ENCODE results near the gene STK32B. TPM values are rescaled to one million over a fixed set of nuclear protein-coding genes. Genes with fewer than 3 reads are reported as not detected.
"Not testable (repeated sequence)": the region's sequence is repeated elsewhere in the genome, so short reads cannot be mapped to it uniquely, and the experiment has no call there.

STK32B gene
- total and polyA plus RNA-seq, 2 donors: 2.9 to 4.8 TPM

- WGBS: 98% methylated on average over 4 of the region's 4 CpGs
- Histone ChIP-seq H3K4me1 (ENCODE audit: control insufficient read depth in 2 of 2, insufficient read depth in 2 of 2, low read length in 2 of 2) (peaks cover 18 to 45% of the 10 kb centered on the region in 2 donors), H3K36me3 (ENCODE audit: control insufficient read depth in 2 of 2, insufficient read depth in 2 of 2, low read length in 1 of 2) (no peaks in the 10 kb centered on the region), H3K27me3 (ENCODE audit: control insufficient read depth in 2 of 2, insufficient read depth in 1 of 2, low read length in 1 of 2) (peaks cover 0 to 15% of the 10 kb centered on the region in 2 donors), H3K4me3 (ENCODE audit: low read length in 2 of 2) (no peak overlapping the region), H3K27ac (ENCODE audit: low read depth in 1 of 2, low read length in 1 of 2) (no peak overlapping the region), H3K9me3 (ENCODE audit: control insufficient read depth in 2 of 2, insufficient read depth in 1 of 2, low read length in 1 of 2) (no peaks in the 10 kb centered on the region)
- DNase-seq (ENCODE audit: low read depth in 6 of 9, low spot score in 9 of 9): no peak
These were observed 2.6 kb upstream of the STK32B start for GRCh38 chr4:5048721-5049120.

GRCh38 chr4:5050520-5051277 lies 581 bp upstream of the STK32B start:
- no peaks in the 10 kb centered on the region for H3K36me3 ChIP-seq (ENCODE audit: control insufficient read depth in 2 of 2, insufficient read depth in 2 of 2, low read length in 1 of 2)
- H3K4me1 ChIP-seq (ENCODE audit: control insufficient read depth in 2 of 2, insufficient read depth in 2 of 2, low read length in 2 of 2): peaks cover 3 to 31% of the 10 kb centered on the region in 2 donors
- H3K27me3 ChIP-seq (ENCODE audit: control insufficient read depth in 2 of 2, insufficient read depth in 1 of 2, low read length in 1 of 2): peaks cover 0 to 15% of the 10 kb centered on the region in 2 donors
- no peaks in the 10 kb centered on the region for H3K9me3 ChIP-seq (ENCODE audit: control insufficient read depth in 2 of 2, insufficient read depth in 1 of 2, low read length in 1 of 2)
- peak overlapping the region in 1 of 2 donors; percentile 1 for H3K27ac ChIP-seq (ENCODE audit: low read depth in 1 of 2, low read length in 1 of 2)
- H3K4me3 ChIP-seq (ENCODE audit: low read length in 2 of 2): peak overlapping the region; percentile 65 to 78
- DNase-seq (ENCODE audit: low read depth in 6 of 9, low spot score in 9 of 9): peak in 4 of 9 donors; percentile 51 to 83 (median 68)
- WGBS: 2% methylated on average over 36 of the region's 36 CpGs

GRCh38 chr4:5052204-5052702 lies 973 bp downstream of the STK32B start:
- WGBS: 21% methylated on average over 18 of the region's 18 CpGs
- Histone ChIP-seq H3K9me3 (ENCODE audit: control insufficient read depth in 2 of 2, insufficient read depth in 1 of 2, low read length in 1 of 2) (no peaks in the 10 kb centered on the region), H3K27me3 (ENCODE audit: control insufficient read depth in 2 of 2, insufficient read depth in 1 of 2, low read length in 1 of 2) (peaks cover 0 to 15% of the 10 kb centered on the region in 2 donors), H3K4me3 (ENCODE audit: low read length in 2 of 2) (peak overlapping the region; percentile 65 to 78), H3K36me3 (ENCODE audit: control insufficient read depth in 2 of 2, insufficient read depth in 2 of 2, low read length in 1 of 2) (no peaks in the 10 kb centered on the region), H3K4me1 (ENCODE audit: control insufficient read depth in 2 of 2, insufficient read depth in 2 of 2, low read length in 2 of 2) (peaks cover 3 to 31% of the 10 kb centered on the region in 2 donors), H3K27ac (ENCODE audit: low read depth in 1 of 2, low read length in 1 of 2) (peak overlapping the region in 1 of 2 donors; percentile 71)
- no peak for DNase-seq (ENCODE audit: low read depth in 6 of 9, low spot score in 9 of 9)

- Histone ChIP-seq H3K4me1 (ENCODE audit: control insufficient read depth in 2 of 2, insufficient read depth in 2 of 2, low read length in 2 of 2) (peaks cover 3 to 31% of the 10 kb centered on the region in 2 donors), H3K9me3 (ENCODE audit: control insufficient read depth in 2 of 2, insufficient read depth in 1 of 2, low read length in 1 of 2) (no peaks in the 10 kb centered on the region), H3K27me3 (ENCODE audit: control insufficient read depth in 2 of 2, insufficient read depth in 1 of 2, low read length in 1 of 2) (peaks cover 0 to 15% of the 10 kb centered on the region in 2 donors), H3K4me3 (ENCODE audit: low read length in 2 of 2) (peak overlapping the region; percentile 65 to 78), H3K27ac (ENCODE audit: low read depth in 1 of 2, low read length in 1 of 2) (peak overlapping the region in 1 of 2 donors; percentile 71), H3K36me3 (ENCODE audit: control insufficient read depth in 2 of 2, insufficient read depth in 2 of 2, low read length in 1 of 2) (no peaks in the 10 kb centered on the region)
- DNase-seq (ENCODE audit: low read depth in 6 of 9, low spot score in 9 of 9): peak in 1 of 9 donors; percentile 51
- WGBS: 77% methylated on average over 6 of the region's 6 CpGs
These were observed 1.6 kb downstream of the STK32B start for GRCh38 chr4:5052726-5053425.

- Histone ChIP-seq H3K4me3 (ENCODE audit: low read length in 2 of 2) (no peak overlapping the region), H3K4me1 (ENCODE audit: control insufficient read depth in 2 of 2, insufficient read depth in 2 of 2, low read length in 2 of 2) (peaks cover 3 to 31% of the 10 kb centered on the region in 2 donors)
- WGBS: 91% methylated on average over 5 of the region's 5 CpGs
These were observed 3.3 kb downstream of the STK32B start for GRCh38 chr4:5054532-5054931.

GRCh38 chr4:5055411-5055810 lies 4.1 kb downstream of the STK32B start:
- WGBS: 67% methylated on average over 5 of the region's 5 CpGs

More at GRCh38 chr4:5054532-5054931, 3.3 kb downstream of the STK32B start:
- no peak for DNase-seq (ENCODE audit: low read depth in 6 of 9, low spot score in 9 of 9)
- no peaks in the 10 kb centered on the region for H3K9me3 ChIP-seq (ENCODE audit: control insufficient read depth in 2 of 2, insufficient read depth in 1 of 2, low read length in 1 of 2)
- no peak overlapping the region for H3K27ac ChIP-seq (ENCODE audit: low read depth in 1 of 2, low read length in 1 of 2)
- H3K36me3 ChIP-seq (ENCODE audit: control insufficient read depth in 2 of 2, insufficient read depth in 2 of 2, low read length in 1 of 2): no peaks in the 10 kb centered on the region
- H3K27me3 ChIP-seq (ENCODE audit: control insufficient read depth in 2 of 2, insufficient read depth in 1 of 2, low read length in 1 of 2): peaks cover 0 to 15% of the 10 kb centered on the region in 2 donors

GRCh38 chr4:5066101-5066500 lies 14.8 kb downstream of the STK32B start:
- peaks cover 4 to 6% of the 10 kb centered on the region in 2 donors for H3K9me3 ChIP-seq (ENCODE audit: control insufficient read depth in 2 of 2, insufficient read depth in 1 of 2, low read length in 1 of 2)
- H3K27me3 ChIP-seq (ENCODE audit: control insufficient read depth in 2 of 2, insufficient read depth in 1 of 2, low read length in 1 of 2): no peaks in the 10 kb centered on the region
- no peak overlapping the region for H3K27ac ChIP-seq (ENCODE audit: low read depth in 1 of 2, low read length in 1 of 2)
- H3K4me3 ChIP-seq (ENCODE audit: low read length in 2 of 2): no peak overlapping the region
- 92% methylated on average over 3 of the region's 3 CpGs for WGBS
- no peak for DNase-seq (ENCODE audit: low read depth in 6 of 9, low spot score in 9 of 9)
- no peaks in the 10 kb centered on the region for H3K4me1 ChIP-seq (ENCODE audit: control insufficient read depth in 2 of 2, insufficient read depth in 2 of 2, low read length in 2 of 2)
- H3K36me3 ChIP-seq (ENCODE audit: control insufficient read depth in 2 of 2, insufficient read depth in 2 of 2, low read length in 1 of 2): no peaks in the 10 kb centered on the region

More at GRCh38 chr4:5055411-5055810, 4.1 kb downstream of the STK32B start:
- peaks cover 0 to 4% of the 10 kb centered on the region in 2 donors for H3K9me3 ChIP-seq (ENCODE audit: control insufficient read depth in 2 of 2, insufficient read depth in 1 of 2, low read length in 1 of 2)
- DNase-seq (ENCODE audit: low read depth in 6 of 9, low spot score in 9 of 9): no peak
- H3K4me1 ChIP-seq (ENCODE audit: control insufficient read depth in 2 of 2, insufficient read depth in 2 of 2, low read length in 2 of 2): peaks cover 3 to 25% of the 10 kb centered on the region in 2 donors
- no peak overlapping the region for H3K4me3 ChIP-seq (ENCODE audit: low read length in 2 of 2)
- no peak overlapping the region for H3K27ac ChIP-seq (ENCODE audit: low read depth in 1 of 2, low read length in 1 of 2)
- H3K27me3 ChIP-seq (ENCODE audit: control insufficient read depth in 2 of 2, insufficient read depth in 1 of 2, low read length in 1 of 2): peaks cover 0 to 15% of the 10 kb centered on the region in 2 donors
- no peaks in the 10 kb centered on the region for H3K36me3 ChIP-seq (ENCODE audit: control insufficient read depth in 2 of 2, insufficient read depth in 2 of 2, low read length in 1 of 2)

GRCh38 chr4:5066968-5067367 lies 15.7 kb downstream of the STK32B start:
- H3K27me3 ChIP-seq (ENCODE audit: control insufficient read depth in 2 of 2, insufficient read depth in 1 of 2, low read length in 1 of 2); H3K9me3 ChIP-seq (ENCODE audit: control insufficient read depth in 2 of 2, insufficient read depth in 1 of 2, low read length in 1 of 2); DNase-seq (ENCODE audit: low read depth in 6 of 9, low spot score in 9 of 9); H3K4me3 ChIP-seq (ENCODE audit: low read length in 2 of 2); H3K27ac ChIP-seq (ENCODE audit: low read depth in 1 of 2, low read length in 1 of 2); H3K36me3 ChIP-seq (ENCODE audit: control insufficient read depth in 2 of 2, insufficient read depth in 2 of 2, low read length in 1 of 2); H3K4me1 ChIP-seq (ENCODE audit: control insufficient read depth in 2 of 2, insufficient read depth in 2 of 2, low read length in 2 of 2): not testable (repeated sequence)
- 94% methylated on average over 3 of the region's 3 CpGs for WGBS

- Histone ChIP-seq H3K4me1 (ENCODE audit: control insufficient read depth in 2 of 2, insufficient read depth in 2 of 2, low read length in 2 of 2) (no peaks in the 10 kb centered on the region), H3K9me3 (ENCODE audit: control insufficient read depth in 2 of 2, insufficient read depth in 1 of 2, low read length in 1 of 2) (peaks cover 4 to 6% of the 10 kb centered on the region in 2 donors), H3K27me3 (ENCODE audit: control insufficient read depth in 2 of 2, insufficient read depth in 1 of 2, low read length in 1 of 2) (no peaks in the 10 kb centered on the region), H3K27ac (ENCODE audit: low read depth in 1 of 2, low read length in 1 of 2) (no peak overlapping the region), H3K36me3 (ENCODE audit: control insufficient read depth in 2 of 2, insufficient read depth in 2 of 2, low read length in 1 of 2) (no peaks in the 10 kb centered on the region), H3K4me3 (ENCODE audit: low read length in 2 of 2) (no peak overlapping the region)
- WGBS: 83% methylated on average over 3 of the region's 3 CpGs
- no peak for DNase-seq (ENCODE audit: low read depth in 6 of 9, low spot score in 9 of 9)
These were observed 16.6 kb downstream of the STK32B start for GRCh38 chr4:5067908-5068307.
